GOT3 (cell line): ENCODE data around the gene ZBTB22.
A peak's percentile ranks its signal among the peaks of the same experiment; 100 is the strongest.

Experiments used
- DNase-seq: peaks from one replicate; lab custom pipeline; 2025; ENCODE audit warnings: mixed read lengths; lab: John Stamatoyannopoulos, UW

The ZBTB22 gene

DNA sequence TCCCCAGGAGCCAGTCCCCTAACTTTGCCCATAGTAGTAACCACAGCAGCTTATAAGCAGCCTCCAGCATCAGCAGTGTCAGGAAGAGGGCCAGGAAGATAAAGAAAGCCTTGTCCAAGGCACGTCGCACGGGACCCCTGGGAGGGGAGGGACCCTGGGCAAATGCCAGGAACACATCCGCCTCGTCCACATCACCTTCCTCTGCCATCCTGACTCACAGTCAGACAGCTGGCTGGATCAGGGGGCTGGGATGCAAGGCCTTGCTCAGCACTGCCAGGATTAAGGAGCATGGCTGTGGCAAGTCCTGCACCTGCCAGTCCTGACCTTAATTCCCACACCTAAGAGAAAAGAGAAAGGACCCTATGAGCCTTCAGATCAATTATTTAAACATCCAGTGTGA is 11.5 kb upstream of the ZBTB22 start:
- no peak for DNase-seq

- no peak for DNase-seq
These were observed 6.6 kb upstream of the ZBTB22 start for GRCh38 chr6:33324125-33324524.

- DNase-seq = no peak
These were observed 6.0 kb upstream of the ZBTB22 start for GRCh38 chr6:33323623-33323948.

GRCh38 chr6:33321227-33321626 is 3.7 kb upstream of the ZBTB22 start:
- no peak for DNase-seq

GRCh38 chr6:33320315-33321181 is 3.0 kb upstream of the ZBTB22 start:
- peak; percentile 39 for DNase-seq

DNA sequence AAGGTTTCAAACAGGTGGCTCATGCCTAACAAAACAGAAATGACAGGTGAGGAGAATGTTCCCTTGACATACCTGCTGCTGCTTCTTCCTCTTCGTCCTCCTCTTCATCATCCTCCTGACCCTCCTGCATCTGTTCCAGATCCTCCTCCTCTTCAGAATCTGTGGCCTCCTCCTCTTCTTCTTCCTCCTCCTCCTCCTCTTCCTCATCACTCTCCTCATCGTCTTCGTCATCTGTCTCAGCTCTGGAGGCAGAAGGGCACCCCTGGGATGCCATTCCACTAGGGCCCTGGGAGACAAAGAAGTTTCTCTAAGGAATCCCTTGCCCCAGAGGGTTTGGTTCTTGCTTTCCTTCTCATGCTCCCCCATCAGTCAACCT is 2.4 kb upstream of the ZBTB22 start:
- no peak for DNase-seq

- DNase-seq = no peak
These were observed 1.0 kb upstream of the ZBTB22 start for GRCh38 chr6:33318426-33319073.

DNA sequence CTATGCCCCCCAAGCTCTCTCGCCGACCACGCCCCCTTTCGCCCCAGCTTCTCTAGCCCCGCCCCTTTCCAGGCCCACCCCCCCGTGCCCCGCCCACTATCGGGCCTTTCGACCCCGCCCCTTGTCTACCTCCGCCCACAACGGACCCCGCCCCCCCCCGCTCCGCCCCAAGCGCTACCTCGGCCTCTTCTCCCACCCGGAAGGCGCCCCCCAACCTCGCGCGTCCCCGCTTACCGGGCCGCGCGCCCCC is 200 bp downstream of the ZBTB22 start:
- no peak for DNase-seq

GRCh38 chr6:33316603-33317418 is 733 bp downstream of the ZBTB22 start:
- DNase-seq = no peak

DNA sequence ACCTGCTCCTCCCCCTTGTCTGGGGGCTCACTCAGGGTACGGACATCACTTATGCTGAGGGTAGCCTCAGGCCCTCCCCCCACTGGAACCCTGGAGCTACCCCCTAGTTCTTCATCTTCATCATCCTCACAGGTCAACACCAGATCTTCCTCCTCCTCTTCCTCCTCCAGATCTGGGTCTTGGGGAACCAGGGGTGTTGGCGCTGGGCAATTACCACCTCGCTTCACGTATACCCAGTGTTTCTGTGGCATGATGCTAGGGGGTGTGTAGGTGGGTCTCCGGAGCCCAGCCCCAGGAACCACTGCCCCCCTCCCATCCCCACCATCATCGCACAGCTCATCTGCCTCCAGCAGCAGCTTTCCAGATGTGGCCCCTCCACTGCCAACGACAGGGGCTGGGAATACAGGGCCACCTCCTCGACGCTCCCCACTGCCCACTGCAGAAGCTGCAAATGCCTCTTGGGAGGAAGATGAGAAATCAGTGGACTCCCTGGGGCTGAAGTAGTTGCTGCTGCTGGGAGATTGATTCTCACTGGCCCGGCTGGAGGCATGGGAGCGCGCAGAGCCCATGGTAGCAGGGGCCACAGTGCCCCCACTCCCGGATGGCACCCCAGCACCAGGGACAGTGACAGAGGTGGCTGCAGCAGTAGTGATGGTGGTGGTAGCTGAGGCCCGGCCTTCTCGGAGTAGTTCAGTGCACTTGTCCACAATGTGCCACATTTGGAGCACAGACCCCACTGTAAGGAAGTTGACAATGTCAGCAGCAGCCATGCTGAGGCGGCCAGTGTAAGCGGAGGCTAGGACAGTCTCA is 1.5 kb downstream of the ZBTB22 start:
- no peak for DNase-seq

- no peak for DNase-seq
These were observed 2.4 kb downstream of the ZBTB22 start for GRCh38 chr6:33314943-33315792.

DNA sequence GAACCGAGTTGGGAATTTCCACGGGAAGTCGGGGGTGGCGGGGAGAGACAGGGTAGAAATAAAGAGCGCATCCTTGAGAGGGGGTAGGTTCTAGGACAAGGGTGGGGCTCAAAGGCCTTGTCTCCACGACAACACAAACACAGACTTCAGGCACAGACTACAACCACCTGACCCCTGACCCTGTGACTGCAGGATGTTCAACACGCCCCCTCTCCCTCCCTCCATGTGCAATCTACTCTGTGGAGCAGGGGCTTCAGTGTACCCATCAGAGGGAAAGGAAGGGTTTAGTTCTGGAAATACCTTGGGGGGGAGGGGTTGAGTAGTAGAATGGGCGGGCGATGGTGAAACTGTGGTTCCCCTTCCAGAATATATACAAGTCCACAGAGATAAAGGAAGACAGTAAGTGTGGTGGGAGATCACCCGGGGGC is 3.0 kb downstream of the ZBTB22 start:
- DNase-seq = peak; percentile 22

GRCh38 chr6:33313709-33314514 is 3.6 kb downstream of the ZBTB22 start, which contains the start of gene TAPBP:
TSS of gene TAPBP (minus strand) at chr6:33314078. CDS start at chr6:33314041, 37 bp downstream.
- no peak for DNase-seq

DNA sequence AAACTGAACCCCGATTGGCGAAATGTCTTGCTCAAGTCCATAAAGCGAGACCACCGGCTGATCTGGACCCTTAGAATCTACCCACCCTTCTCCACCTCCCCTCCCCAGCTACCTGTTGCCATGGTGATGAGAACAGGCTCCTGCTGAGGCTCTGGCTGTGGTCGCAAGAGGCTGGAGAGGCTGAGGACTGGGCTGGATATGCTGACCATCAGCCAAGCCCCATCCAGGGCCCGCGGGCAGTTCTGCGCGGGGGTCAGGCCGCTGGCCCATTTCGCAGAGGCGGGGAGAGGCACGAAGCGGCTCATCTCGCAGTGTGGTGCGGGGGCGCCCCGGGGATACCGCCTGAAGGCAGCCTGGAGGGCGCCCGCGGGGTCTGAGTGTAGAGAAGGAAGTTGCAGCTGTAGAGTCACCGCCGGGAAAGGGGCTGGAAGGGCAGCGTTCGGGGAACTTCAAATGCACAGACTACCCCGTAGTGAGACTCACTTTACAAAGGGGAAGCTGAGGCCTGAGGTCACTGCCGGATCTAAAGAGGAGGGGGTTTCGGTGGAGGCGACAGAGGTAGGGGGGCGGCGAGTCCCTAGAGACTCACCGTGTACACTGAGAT is 4.3 kb downstream of the ZBTB22 start:
- no peak for DNase-seq

DNA sequence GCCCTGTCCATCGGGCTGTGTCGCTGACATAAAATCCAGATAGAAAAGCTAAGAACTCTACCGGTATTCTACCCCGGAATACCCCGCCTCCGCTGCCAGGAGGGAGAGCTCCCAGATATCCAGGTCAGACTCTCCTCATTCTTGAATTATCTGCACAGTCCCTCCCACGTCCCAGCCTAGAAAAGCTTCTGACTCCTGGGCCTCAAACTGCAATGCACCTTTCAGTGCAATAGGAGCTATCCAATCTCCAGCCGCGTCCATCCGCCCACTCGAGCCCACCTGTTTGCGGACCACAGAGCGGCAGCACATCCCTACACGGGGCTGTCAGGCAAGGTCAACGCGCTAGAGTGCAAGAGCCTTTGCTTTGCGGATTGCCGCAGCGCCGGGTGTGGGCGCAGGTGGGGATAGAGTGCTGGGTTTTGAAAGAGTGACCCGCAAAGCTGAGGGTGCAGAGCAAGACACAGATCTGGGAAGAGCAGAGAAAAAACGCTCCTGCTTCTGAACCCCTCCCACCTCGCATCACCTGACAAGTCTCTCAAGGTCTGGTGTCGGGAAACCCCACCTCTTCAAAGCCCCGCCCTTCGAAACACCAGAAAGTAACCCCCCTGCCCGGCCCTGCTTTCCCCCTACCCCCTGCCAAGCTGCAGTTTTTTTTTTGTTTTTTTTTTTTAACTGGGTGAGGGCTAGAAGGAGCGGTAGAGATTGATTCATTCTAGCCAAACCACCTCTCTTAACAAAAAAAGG is 5.0 kb downstream of the ZBTB22 start:
- DNase-seq = no peak

- no peak for DNase-seq
These were observed 11.2 kb downstream of the ZBTB22 start for GRCh38 chr6:33306356-33306755.

DNA sequence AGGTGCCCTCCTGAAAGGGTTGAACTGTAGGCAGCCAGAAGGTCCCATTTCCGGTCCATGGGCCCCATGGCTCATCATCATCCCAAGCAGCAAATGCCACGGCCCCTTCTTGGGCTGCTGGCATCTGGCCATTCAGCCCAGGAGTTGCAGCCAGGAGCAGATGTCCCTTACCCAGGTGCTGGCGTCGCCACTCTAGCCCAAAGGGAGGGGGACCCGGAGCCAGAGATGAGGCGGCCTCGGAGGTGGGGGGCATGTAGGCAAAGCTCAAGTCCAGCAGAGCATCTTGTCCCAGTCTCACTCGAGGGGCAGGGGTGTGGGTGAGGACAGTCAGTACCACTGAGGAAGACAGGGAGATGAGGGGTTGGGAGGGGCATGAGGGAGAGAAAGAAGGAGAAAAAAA is 12.5 kb downstream of the ZBTB22 start:
- no peak for DNase-seq

DNA sequence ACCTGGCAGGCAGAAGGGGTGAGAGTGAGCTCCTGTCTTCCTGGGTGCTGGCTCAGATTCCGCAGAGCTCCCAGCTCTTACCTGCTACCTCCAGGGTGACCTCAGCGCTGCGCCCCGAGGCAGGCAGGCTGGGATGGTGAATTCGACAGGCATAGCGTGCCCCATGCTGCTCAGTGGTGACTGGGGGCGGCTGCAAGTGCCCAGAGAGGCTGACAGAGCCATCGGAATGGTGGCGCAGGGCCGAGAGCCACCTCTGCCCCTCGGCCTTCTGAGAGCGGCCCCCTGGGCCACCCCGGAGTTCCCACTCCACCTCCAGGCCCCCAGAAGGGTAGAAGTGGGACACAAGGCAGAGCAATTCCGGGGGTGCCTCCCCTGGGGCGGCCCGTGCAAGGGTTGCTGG is 13.3 kb downstream of the ZBTB22 start:
- no peak for DNase-seq

- DNase-seq = no peak
These were observed 15.7 kb downstream of the ZBTB22 start for GRCh38 chr6:33301877-33302276.
